Esophagus muscularis mucosa (tissue), 2 donors: Measurements from ENCODE around the gene ARHGEF7.

Source experiments
- EP300 ChIP-seq: sonication (generic); formaldehyde crosslinking; IDR thresholded peaks from one replicate; pipeline ENCODE4 v1.6.1; 2017; ENCODE audit warnings: antibody characterized with exemption
- POLR2A ChIP-seq: fragments of 450-650 bp; IDR thresholded peaks from one replicate; pipeline ENCODE4 v1.6.1; 2017; ENCODE audit warnings: antibody characterized with exemption, moderate library complexity, mild to moderate bottlenecking, low read depth

DNA sequence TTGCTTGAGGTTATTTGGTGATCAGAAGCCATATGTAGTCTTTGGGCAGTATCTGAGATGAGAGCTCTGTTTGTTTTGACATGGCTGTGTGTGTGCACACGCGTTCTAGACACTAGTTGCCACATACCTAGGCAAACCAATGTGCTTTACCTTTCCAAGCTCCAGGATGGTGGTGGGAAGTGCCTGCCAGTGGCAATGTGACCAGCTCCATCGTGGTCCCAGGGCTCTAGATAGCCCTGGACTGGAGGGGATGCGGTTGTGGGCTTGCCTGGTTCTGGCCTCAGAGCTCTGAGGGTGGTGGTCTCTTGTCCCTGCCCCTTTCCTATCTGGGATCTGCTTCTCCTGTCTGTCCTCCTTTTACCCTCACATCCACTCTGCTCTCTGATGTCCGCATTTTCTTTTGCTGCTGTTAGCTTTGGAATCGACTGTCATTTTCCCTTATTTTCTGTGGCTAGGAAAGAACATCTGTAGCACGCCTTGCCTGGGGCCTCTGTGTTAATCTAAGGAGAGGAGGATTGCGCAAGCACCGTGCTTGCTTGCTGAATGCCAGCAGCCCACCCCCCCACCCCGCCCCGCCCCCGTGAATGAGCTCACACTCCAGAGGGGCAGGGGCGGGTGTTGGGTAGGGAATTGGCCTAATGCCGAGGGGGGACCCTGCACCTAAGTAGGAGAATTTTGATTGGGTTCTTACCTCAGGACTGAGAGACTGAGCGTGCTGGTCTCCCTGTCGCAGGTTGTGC lies 89.5 kb downstream of the ARHGEF7 start:
- TF ChIP-seq POLR2A (no peak), EP300 (no peak)
